Calu3 (cell line): Measurements from ENCODE around the gene ITGA6. TPM values are rescaled to one million over a fixed set of nuclear protein-coding genes. Genes with fewer than 3 reads are reported as not detected.

Experiments used
- BruUV-seq: library from RNA; stranded (reverse); fragments of 400-500 nt; replicated peaks from 2 replicates; lab custom pipeline; 2021; lab: Mats Ljungman, UMichigan
- CTCF ChIA-PET: fragments of 300-600 bp; sonication (Branson Sonifier 250); formaldehyde crosslinking; loops from one replicate; lab custom pipeline; 2022; ENCODE audit warnings: antibody characterized with exemption; lab: Charles Lee
- DNase-seq: peaks from one replicate; pipeline ENCODE4 v3.0.0; 2022
- H3K27ac Mint-ChIP-seq: one replicate; pipeline ENCODE4 v1.8.0; 2022; ENCODE audit warnings: mixed read lengths; ENCODE audit not compliant: unreplicated experiment
- H3K27me3 Mint-ChIP-seq: one replicate; pipeline ENCODE4 v1.8.0; 2022; ENCODE audit warnings: mixed read lengths; ENCODE audit not compliant: unreplicated experiment
- H3K36me3 Mint-ChIP-seq: one replicate; pipeline ENCODE4 v1.8.0; 2022; ENCODE audit warnings: mild to moderate bottlenecking, moderate library complexity, mixed read lengths; ENCODE audit not compliant: insufficient read depth, unreplicated experiment
- H3K4me1 Mint-ChIP-seq: one replicate; pipeline ENCODE4 v1.8.0; 2022; ENCODE audit warnings: mild to moderate bottlenecking, low read depth, mixed read lengths; ENCODE audit not compliant: unreplicated experiment
- H3K4me3 Mint-ChIP-seq: one replicate; pipeline ENCODE4 v1.8.0; 2022; ENCODE audit warnings: mild to moderate bottlenecking, low read depth, moderate library complexity, mixed read lengths; ENCODE audit not compliant: unreplicated experiment
- H3K9me3 Mint-ChIP-seq: one replicate; pipeline ENCODE4 v1.8.0; 2022; ENCODE audit warnings: low read depth, mixed read lengths; ENCODE audit not compliant: unreplicated experiment
- CTCF ChIP-seq: fragments of 200-600 bp; IDR thresholded peaks from one replicate; pipeline ENCODE4 v1.8.0; 2022; ENCODE audit warnings: antibody characterized with exemption; ENCODE audit not compliant: unreplicated experiment
- intact Hi-C: fragments of 100-400 bp; cut with micrococcal nuclease; formaldehyde crosslinking; loops from one replicate; pipeline ENCODE4 v1.10.0; 2022; ENCODE audit not compliant: unreplicated experiment
- total RNA-seq: library from RNA; stranded (reverse); gene quantifications from 2 replicates; pipeline ENCODE4 v1.2.3, GENCODE V29; 2022

The ITGA6 gene
- total RNA-seq, 1 experiment from 2014 or later, result 270 TPM

GRCh38 chr2:172510088-172510487, 82.7 kb downstream of the ITGA6 start:
- intact Hi-C loops, result no loop called here
- Mint-ChIP-seq H3K27ac (no peak overlapping the region), H3K9me3 (peaks cover 4% of the 10 kb centered on the region), H3K4me1 (no peaks in the 10 kb centered on the region), H3K36me3 (peaks cover 29% of the 10 kb centered on the region), H3K27me3 (no peaks in the 10 kb centered on the region), H3K4me3 (no peak overlapping the region)
- no peak for DNase-seq
- no peak for TF ChIP-seq CTCF
- BruUV-seq, result no TSS peak
- CTCF ChIA-PET, result no interaction called here

- Mint-ChIP-seq H3K4me3 (no peak overlapping the region), H3K27me3 (no peaks in the 10 kb centered on the region)
These were observed 83.2 kb downstream of the ITGA6 start for GRCh38 chr2:172510548-172510947.

GRCh38 chr2:172512810-172513523, 85.6 kb downstream of the ITGA6 start:
- BruUV-seq, result no TSS peak
- H3K4me3 Mint-ChIP-seq, result no peak overlapping the region
- no peak for TF ChIP-seq CTCF
- intact Hi-C loops, result no loop called here
- H3K27ac Mint-ChIP-seq, result no peak overlapping the region
- no peak for DNase-seq
- peaks cover 12% of the 10 kb centered on the region for H3K36me3 Mint-ChIP-seq
- H3K4me1 Mint-ChIP-seq, result no peaks in the 10 kb centered on the region
- CTCF ChIA-PET, result interaction anchor here (1.0 kb wide), 1 partner anchor 9 kb away, joined by 3 read pairs; no protein-coding TSS in a partner anchor
- peaks cover 4% of the 10 kb centered on the region for H3K9me3 Mint-ChIP-seq
- H3K27me3 Mint-ChIP-seq, result no peaks in the 10 kb centered on the region

More at GRCh38 chr2:172510548-172510947, 83.2 kb downstream of the ITGA6 start:
- H3K36me3 Mint-ChIP-seq, result peaks cover 28% of the 10 kb centered on the region
- intact Hi-C loops, result no loop called here
- no peak for TF ChIP-seq CTCF
- BruUV-seq, result no TSS peak
- peaks cover 4% of the 10 kb centered on the region for H3K9me3 Mint-ChIP-seq
- no peaks in the 10 kb centered on the region for H3K4me1 Mint-ChIP-seq
- no peak for DNase-seq
- no peak overlapping the region for H3K27ac Mint-ChIP-seq
- CTCF ChIA-PET, result no interaction called here

GRCh38 chr2:172513524-172513900, 86.1 kb downstream of the ITGA6 start:
- CTCF ChIA-PET, result no interaction called here
- H3K9me3 Mint-ChIP-seq, result peaks cover 4% of the 10 kb centered on the region

More at GRCh38 chr2:172513524-172513900, 86.1 kb downstream of the ITGA6 start:
- no peak for DNase-seq
- no peak overlapping the region for H3K27ac Mint-ChIP-seq
- no peak for TF ChIP-seq CTCF
- intact Hi-C loops, result no loop called here
- no peaks in the 10 kb centered on the region for H3K4me1 Mint-ChIP-seq
- peaks cover 7% of the 10 kb centered on the region for H3K36me3 Mint-ChIP-seq
- no TSS peak for BruUV-seq
- H3K4me3 Mint-ChIP-seq, result no peak overlapping the region
- no peaks in the 10 kb centered on the region for H3K27me3 Mint-ChIP-seq
